Activated T-cell treated with anti-CD3 and anti-CD28 coated beads, Interleukin-2, amount 50 U/mL, for 72 hours (primary cell): Measurements from ENCODE around the gene FHL3. TPM values are rescaled to one million over a fixed set of nuclear protein-coding genes. Genes with fewer than 3 reads are reported as not detected.
"Not testable (repeated sequence)": the region's sequence is repeated elsewhere in the genome, so short reads cannot be mapped to it uniquely, and the experiment has no call there.

Experiments
- ATAC-seq, 2 donors: fragments of 150-1000 bp; cut with Tn5 transposase; replicated peaks in 1 of 2; 2 replicates each; pipeline ENCODE4 v1.10.0; 2021; ENCODE audit warnings: moderate library complexity in 2 of 2, mild to moderate bottlenecking in 1 of 2
- DNase-seq, 2 donors: peaks; one replicate each; pipeline ENCODE4 v3.0.0; 2021 to 2022; ENCODE audit warnings: mixed read lengths in 1 of 2
- H3K27ac Mint-ChIP-seq: one replicate; pipeline ENCODE4 v1.8.0; 2022; ENCODE audit warnings: mild to moderate bottlenecking, moderate library complexity, mixed read lengths
- H3K27me3 Mint-ChIP-seq: one replicate; pipeline ENCODE4 v1.8.0; 2022; ENCODE audit warnings: low read depth, mixed read lengths
- H3K36me3 Mint-ChIP-seq, 2 donors: one replicate each; pipeline ENCODE4 v1.8.0; 2022; ENCODE audit warnings: mixed read lengths in 2 of 2, mild to moderate bottlenecking in 1 of 2; ENCODE audit not compliant: insufficient read depth in 2 of 2
- H3K4me1 Mint-ChIP-seq: one replicate; pipeline ENCODE4 v1.8.0; 2022; ENCODE audit warnings: low read depth, mixed read lengths
- H3K4me3 Mint-ChIP-seq, 2 donors: one replicate each; pipeline ENCODE4 v1.8.0; 2022; ENCODE audit warnings: mild to moderate bottlenecking in 2 of 2, mixed read lengths in 2 of 2, moderate library complexity in 2 of 2
- H3K9me3 Mint-ChIP-seq, 2 donors: one replicate each; pipeline ENCODE4 v1.8.0; 2022; ENCODE audit warnings: mixed read lengths in 2 of 2
- total RNA-seq, 2 donors: library from RNA; stranded (reverse); gene quantifications; one replicate each; pipeline ENCODE4 v1.2.3, GENCODE V29; 2022

FHL3 gene
- total RNA-seq, 2 donors from 2014 or later: 32.7 to 34.5 TPM

DNA sequence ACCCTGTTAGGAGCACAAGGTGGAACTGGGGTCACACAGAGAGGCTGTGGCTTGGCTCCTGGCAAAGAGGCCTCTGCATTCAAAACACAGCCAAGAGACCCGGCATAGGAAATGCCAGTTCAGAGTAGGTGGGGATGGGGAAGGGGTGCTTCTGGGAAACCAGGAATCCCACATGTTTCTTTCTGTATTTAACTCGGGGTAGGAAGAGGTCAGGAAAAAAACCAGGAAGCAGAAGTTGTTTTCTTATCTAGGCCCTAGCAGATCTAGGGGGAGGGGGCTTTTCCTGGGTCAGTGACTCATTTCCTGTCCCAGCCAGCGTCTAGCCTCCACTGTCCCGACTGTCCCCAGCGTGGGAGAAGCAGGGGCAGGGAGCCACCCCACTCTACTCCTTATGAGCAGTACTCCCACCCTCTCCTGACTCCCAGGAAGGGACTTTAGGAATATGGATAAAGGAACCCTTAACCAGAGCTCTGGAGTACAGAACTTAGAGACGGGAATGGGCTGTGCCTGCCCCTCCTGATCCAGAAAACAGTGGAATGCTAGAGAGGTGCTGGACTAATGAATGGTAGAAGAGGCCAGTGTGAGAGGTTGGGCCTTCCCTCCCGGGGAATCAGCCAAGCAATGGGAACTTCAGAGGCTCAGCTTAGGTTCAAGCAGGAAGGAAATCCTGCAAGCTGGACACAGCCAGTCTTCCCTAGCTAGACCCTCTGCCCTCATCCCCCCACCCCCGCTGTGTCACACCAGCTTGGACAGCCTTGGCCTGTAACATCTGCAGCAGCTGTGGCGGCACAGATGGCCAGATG lies 5.7 kb downstream of the FHL3 start:
- ATAC-seq (peak; percentile 38 to 50), DNase-seq (peak in 1 of 2 donors; percentile 31)
- Mint-ChIP-seq H3K27me3 (no peaks in the 10 kb centered on the region), H3K4me1 (peaks cover 59% of the 10 kb centered on the region), H3K4me3 (peak overlapping the region; percentile 71 to 86), H3K9me3 (no peaks in the 10 kb centered on the region), H3K27ac (peak overlapping the region; percentile 86), H3K36me3 (peaks cover 4 to 8% of the 10 kb centered on the region in 2 donors)

DNA sequence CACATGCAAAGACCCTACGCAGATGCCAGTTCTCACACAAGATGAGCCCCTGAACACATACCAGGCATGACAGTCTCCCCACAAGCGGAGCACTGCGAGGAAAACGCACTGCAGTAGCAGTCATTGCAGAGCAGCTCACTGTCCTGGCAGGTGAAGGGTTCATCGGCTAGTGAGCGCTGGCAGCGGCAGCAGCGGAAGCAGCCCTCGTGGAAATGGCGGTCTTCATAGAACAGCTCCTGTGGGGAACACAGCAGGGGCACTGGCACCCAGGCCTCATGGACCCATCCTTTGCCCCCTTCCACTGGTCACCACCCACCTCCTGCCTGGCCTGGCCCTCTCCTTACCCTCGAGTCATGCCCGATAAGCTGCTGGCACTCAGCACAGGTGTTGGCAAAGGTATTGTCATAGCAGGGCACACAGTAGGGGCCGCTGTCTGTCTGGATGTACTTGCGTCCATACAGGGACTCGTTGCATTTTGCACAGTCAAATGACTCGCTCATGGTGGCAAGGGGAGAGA lies 6.3 kb downstream of the FHL3 start:
- Mint-ChIP-seq H3K4me1 (peaks cover 52% of the 10 kb centered on the region), H3K9me3 (no peaks in the 10 kb centered on the region), H3K36me3 (peaks cover 4 to 5% of the 10 kb centered on the region in 2 donors), H3K4me3 (peak overlapping the region; percentile 71 to 86), H3K27ac (peak overlapping the region; percentile 86), H3K27me3 (no peaks in the 10 kb centered on the region)
- no peak for DNase-seq
- ATAC-seq: peak in 1 of 2 donors; percentile 25

DNA sequence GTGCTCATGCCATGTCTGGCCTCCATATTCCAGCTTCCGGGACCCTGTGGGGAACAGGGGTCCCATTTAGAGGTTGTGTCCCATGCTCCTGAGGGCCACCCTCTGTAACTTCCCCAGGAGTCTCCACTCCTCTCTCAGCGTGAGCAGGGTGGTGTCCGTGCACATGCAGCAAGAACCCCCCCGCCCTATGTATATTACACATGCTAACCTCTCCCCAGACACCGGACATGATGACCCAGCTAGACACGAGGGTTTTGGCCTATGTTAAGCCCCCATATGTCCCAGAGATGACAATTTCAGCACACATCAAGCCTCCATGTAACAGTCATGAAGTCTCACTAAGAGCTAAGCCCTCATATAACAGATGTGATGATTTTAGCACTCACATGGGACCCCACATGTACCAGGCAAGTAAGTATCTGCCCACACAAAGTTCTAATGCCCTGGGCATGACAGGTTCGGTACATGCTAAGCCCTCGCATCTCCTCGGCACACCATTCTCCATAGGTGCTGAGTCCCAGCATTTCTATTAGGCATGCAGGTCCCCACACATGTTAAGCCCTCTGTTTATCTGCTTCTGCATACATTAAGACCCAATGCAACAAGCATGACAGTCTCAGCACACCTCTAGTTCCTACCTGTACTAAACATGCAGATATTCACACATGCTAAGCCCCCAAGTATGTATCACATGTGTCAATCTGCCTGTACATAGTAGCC lies 7.1 kb downstream of the FHL3 start:
- Mint-ChIP-seq H3K4me1 (peaks cover 45% of the 10 kb centered on the region), H3K27ac (no peak overlapping the region), H3K27me3 (no peaks in the 10 kb centered on the region), H3K36me3 (peaks cover 4 to 5% of the 10 kb centered on the region in 2 donors), H3K9me3 (no peaks in the 10 kb centered on the region), H3K4me3 (no peak overlapping the region)
- DNase-seq (no peak), ATAC-seq (no peak)

DNA sequence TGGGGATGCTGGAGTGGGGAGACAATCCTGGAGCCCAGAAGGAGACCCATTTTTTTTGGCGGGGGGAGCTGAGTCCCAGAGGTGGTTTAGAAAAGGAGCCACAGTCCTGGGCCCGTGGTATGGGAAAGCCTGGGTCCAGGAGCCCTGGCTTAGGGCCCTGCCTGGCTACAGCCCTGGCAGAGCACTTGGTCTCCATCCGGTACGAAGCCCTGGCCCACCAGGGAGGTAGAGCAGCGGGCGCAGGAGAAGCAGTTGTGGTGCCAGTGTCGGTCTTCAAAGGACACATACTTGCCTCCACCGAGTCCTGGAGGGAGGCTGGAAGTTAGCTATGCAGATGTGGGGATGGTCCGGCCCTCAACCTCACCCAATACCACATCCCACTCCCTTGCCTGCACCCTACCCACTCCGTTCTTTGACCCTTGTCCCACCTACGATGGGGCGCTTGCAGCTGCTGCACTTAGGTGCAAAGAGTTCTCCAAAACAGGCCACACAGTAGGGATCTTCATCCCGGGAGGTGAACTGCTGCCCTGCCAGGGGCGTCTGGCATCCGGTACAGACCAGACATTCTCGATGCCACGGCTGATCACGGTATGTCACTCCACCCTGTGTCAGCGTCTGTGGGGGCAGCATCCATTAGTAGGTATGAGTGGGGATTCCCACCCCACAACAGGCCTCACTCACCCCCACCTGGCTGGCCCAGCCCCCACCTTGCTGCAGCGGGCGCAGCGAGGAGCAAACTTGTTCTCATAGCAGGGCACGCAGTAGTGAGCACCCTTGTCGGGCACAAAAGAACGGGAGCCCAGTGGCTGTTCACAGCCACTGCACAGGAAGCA lies 7.8 kb downstream of the FHL3 start:
- Mint-ChIP-seq H3K4me3 (no peak overlapping the region), H3K27ac (no peak overlapping the region), H3K36me3 (peaks cover 4 to 5% of the 10 kb centered on the region in 2 donors), H3K9me3 (no peaks in the 10 kb centered on the region), H3K4me1 (peaks cover 42% of the 10 kb centered on the region), H3K27me3 (no peaks in the 10 kb centered on the region)
- no peak for DNase-seq
- no peak for ATAC-seq

DNA sequence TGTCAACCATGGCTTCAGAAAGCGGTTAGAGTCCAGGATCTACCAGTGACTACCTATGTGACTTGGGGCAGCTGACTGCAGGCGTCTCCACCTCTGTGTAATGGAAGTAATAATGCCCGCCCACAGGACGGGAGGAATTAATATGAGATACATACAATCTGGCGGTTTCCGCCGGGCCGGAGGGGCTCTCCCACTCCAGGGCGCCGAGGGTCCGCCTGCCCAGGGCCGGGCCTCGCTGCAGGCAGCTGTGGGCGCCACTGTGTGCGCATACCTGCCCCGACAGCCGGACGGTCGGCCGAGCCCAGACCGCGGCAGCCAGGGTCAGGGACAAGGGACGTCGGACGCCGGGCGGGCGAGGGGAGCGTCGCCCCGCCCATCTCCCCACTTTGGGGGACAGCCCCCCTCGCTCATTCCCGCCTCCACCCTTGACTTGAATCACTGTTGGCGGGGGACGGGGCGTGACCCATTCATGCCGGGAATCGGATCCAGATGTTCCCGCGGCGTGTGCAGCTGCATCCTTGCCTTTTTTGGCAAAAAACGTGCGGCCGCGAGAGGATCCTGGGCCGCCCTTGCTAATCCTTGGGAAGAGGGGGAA lies 9.5 kb downstream of the FHL3 start:
- no peaks in the 10 kb centered on the region for H3K9me3 Mint-ChIP-seq
- no peaks in the 10 kb centered on the region for H3K27me3 Mint-ChIP-seq
- ATAC-seq (peak in 1 of 2 donors; percentile 60), DNase-seq (no peak)
- peak overlapping the region; percentile 8 to 71 for H3K4me3 Mint-ChIP-seq
- peaks cover 34% of the 10 kb centered on the region for H3K4me1 Mint-ChIP-seq
- peaks cover 4 to 5% of the 10 kb centered on the region in 2 donors for H3K36me3 Mint-ChIP-seq
- H3K27ac Mint-ChIP-seq: no peak overlapping the region

DNA sequence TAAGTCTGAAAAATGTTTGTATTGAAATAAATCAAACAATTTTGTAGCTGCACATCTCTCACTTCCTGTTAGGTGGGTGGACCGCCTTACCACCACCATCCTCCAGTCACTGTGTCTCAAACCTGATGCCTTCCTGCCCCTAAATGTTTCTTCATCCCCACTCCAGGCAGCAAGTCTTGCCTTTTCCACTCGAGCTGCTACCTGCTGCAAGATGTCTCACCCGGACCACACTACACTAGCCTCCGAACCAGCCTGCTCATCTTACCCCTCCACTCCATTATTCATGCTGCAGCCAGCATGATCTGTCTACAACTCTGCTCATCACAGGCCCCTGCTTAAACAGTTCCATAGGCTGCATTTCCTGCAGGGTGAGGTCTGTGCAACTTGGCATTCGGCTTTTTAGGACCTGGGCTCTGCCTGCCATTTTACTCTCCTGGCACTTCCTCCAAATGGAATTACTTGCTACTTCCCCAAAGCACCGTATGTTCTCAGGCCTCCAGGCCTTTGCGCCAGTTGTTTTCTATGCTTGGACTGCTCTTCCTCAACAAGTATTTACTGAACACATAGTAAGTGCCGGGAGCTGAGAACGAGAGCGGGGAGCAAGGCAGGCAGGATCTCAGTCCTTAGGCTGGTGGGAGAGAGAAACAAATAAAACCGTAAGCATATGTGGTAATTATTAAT lies 10.3 kb downstream of the FHL3 start:
- DNase-seq: no peak
- Mint-ChIP-seq H3K27me3 (no peaks in the 10 kb centered on the region), H3K27ac (peak overlapping the region; percentile 8), H3K36me3 (peaks cover 6% of the 10 kb centered on the region in 2 donors), H3K9me3 (no peaks in the 10 kb centered on the region), H3K4me3 (peak overlapping the region; percentile 33 to 71), H3K4me1 (peaks cover 31% of the 10 kb centered on the region)
- ATAC-seq: no peak

DNA sequence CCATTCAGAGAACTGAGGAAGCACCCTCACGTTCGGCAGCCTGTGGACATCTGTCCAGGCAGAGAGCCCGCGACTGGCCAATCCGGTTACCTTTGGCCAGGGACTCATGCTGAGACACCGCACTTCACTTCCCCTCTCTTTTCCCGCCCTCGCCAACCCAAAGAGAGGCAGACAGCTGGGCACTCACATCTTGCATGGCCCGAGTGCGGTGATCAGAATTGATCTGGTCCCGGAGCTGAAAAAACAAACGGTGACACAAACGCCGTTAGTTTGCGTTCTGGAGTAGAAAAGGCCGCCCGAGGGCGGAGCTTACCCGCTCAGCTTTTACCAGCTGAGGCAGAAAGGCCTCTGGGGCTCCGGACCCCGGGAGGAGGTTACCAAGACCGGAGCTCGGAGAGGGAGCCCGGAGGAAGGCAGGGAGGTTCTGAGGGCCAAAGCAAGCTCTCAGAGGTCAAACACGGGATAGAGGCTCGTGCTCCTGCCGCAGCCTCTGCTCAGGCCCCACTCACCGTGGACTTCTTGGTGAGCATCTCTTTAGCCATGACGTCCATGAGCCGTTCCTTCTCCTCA lies 15.9 kb downstream of the FHL3 start:
- H3K36me3 Mint-ChIP-seq: peaks cover 9 to 24% of the 10 kb centered on the region in 2 donors
- H3K27me3 Mint-ChIP-seq: no peaks in the 10 kb centered on the region
- H3K4me1 Mint-ChIP-seq: peaks cover 23% of the 10 kb centered on the region
- H3K4me3 Mint-ChIP-seq: peak overlapping the region; percentile 87 to 98
- peak overlapping the region; percentile 95 for H3K27ac Mint-ChIP-seq
- H3K9me3 Mint-ChIP-seq: no peaks in the 10 kb centered on the region
- ATAC-seq: peak; percentile 27 to 37
- DNase-seq: peak in 1 of 2 donors; percentile 58

DNA sequence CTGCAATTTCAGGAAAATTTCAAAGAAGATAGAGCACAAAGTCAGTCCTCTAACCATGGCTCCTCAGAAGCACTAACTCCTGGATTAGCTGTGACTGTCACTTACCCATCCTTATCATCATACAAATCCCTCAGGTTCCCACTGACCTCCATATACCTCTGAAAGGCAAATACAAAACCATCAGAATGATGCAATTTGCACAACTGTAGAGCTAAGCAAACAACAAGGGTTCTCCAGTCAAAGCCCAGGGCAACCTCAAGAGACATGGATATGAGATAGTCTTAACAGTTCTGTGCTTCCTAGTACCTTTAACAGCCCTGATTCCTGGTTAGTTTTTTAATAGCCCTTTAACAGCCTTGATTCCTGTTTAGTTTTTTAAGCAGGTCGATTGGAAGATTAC lies 17.6 kb downstream of the FHL3 start:
- H3K27ac Mint-ChIP-seq: peak overlapping the region; percentile 57
- no peak for ATAC-seq
- peak overlapping the region; percentile 19 to 98 for H3K4me3 Mint-ChIP-seq
- no peak for DNase-seq
- H3K27me3 Mint-ChIP-seq: no peaks in the 10 kb centered on the region
- H3K9me3 Mint-ChIP-seq: no peaks in the 10 kb centered on the region
- H3K4me1 Mint-ChIP-seq: peaks cover 23% of the 10 kb centered on the region
- H3K36me3 Mint-ChIP-seq: peaks cover 12 to 26% of the 10 kb centered on the region in 2 donors

DNA sequence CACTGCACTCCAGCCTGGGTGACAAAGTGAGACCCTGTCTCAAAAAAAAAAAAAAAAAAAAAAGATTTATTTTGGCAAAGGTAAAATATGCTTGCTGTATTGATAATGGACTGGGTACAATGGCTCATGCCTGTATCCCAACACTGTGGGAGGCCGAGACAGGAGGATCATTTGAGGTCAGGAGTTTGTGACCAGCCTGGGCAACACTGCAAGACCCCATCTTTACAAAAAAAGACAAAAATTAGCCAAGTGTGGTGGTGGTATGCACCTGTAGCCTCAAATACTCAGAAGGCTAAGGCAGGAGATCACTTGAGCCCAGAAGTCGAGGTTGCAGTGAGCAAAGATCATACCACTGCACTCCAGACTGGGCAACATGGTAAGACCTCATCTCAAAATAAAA lies 21.8 kb downstream of the FHL3 start:
- H3K27ac Mint-ChIP-seq: no peak overlapping the region
- peaks cover 13% of the 10 kb centered on the region for H3K4me1 Mint-ChIP-seq
- H3K36me3 Mint-ChIP-seq: peaks cover 13 to 44% of the 10 kb centered on the region in 2 donors
- ATAC-seq: no peak
- DNase-seq: no peak
- H3K27me3 Mint-ChIP-seq: no peaks in the 10 kb centered on the region
- no peak overlapping the region for H3K4me3 Mint-ChIP-seq
- no peaks in the 10 kb centered on the region for H3K9me3 Mint-ChIP-seq

DNA sequence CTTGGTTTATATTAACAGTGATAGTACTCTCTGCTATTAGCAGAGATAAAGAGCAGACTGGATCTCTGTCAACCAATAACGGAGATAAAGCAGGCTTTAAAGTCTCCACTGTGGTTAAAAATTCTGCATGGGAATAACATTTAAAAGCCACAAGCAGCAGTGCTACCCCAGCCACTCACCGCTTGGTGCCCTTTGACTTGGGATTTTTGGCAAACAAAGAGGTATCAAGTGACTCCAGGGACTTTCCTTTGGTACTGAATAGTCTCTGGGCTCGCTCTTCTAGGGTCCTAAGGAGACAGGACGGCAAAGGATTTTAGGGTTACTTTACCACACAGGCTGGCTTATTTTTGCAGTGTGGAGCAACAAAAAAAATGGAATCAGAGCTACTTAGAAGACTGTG lies 26.8 kb downstream of the FHL3 start:
- no peak for DNase-seq
- Mint-ChIP-seq H3K27me3 (no peaks in the 10 kb centered on the region), H3K4me3 (no peak overlapping the region), H3K9me3 (no peaks in the 10 kb centered on the region), H3K4me1 (no peaks in the 10 kb centered on the region), H3K36me3 (peaks cover 19 to 48% of the 10 kb centered on the region in 2 donors), H3K27ac (peak overlapping the region; percentile 59)
- no peak for ATAC-seq

DNA sequence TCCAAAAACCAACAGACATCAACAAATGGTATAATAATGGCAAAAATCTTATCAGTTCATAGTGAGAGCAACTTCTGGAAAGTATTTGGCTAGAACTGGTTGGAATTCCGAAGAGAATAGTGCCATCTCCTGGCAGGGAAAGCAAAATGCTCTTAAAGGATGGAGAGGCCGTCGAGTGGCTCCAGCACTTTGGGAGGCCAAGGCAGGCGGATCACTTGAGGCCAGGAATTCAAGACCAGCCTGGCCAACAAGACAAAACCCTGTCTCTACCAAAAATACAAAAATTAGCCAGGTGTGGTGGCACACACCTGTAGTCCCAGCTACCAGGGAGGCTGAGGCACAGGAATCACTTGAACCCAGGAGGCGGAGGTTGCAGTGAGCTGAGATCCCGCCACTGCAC lies 30.2 kb downstream of the FHL3 start:
- ATAC-seq, H3K4me3 Mint-ChIP-seq, H3K4me1 Mint-ChIP-seq, H3K27me3 Mint-ChIP-seq, DNase-seq, H3K9me3 Mint-ChIP-seq: not testable (repeated sequence)
- Mint-ChIP-seq H3K27ac (peak overlapping the region; percentile 33), H3K36me3 (peaks cover 24 to 52% of the 10 kb centered on the region in 2 donors)

DNA sequence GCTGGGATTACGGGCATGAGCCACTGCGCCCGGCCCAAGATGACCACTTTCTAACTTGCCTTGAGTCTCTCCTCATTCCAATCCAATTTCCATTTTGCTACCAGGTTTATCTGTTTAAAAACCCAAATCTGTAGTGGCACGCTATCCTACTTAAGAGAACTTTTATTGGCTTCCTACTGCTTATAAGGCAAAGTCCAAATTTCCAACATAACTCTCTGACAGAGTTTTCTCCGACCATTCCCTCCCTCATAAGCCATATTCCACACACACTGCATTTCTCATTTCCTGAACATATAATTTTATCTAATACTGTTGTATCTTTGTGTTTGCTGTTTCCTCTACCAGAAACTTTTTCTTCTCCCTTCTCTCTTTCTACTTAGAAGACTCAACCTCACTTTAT lies 30.7 kb downstream of the FHL3 start:
- Mint-ChIP-seq H3K36me3 (peaks cover 25 to 52% of the 10 kb centered on the region in 2 donors), H3K27me3 (no peaks in the 10 kb centered on the region), H3K27ac (peak overlapping the region; percentile 33), H3K4me3 (no peak overlapping the region), H3K9me3 (no peaks in the 10 kb centered on the region), H3K4me1 (peaks cover 7% of the 10 kb centered on the region)
- ATAC-seq: no peak
- no peak for DNase-seq
